Lung (tissue), 16 donors: ENCODE measurements around the gene ENOPH1. TPM values are rescaled to one million over a fixed set of nuclear protein-coding genes. Genes with fewer than 3 reads are reported as not detected.

ENCODE experiments used
- ATAC-seq: fragments of 200-7000 bp; cut with Tn5 transposase; one replicate; pipeline ENCODE4 v1.9.1; 2020; ENCODE audit warnings: moderate number of reproducible peaks; ENCODE audit not compliant: insufficient read depth, low FRiP score
- DNase-seq, 3 donors: peaks; one replicate each; pipeline ENCODE4 v3.0.0-alpha.2; 2013 to 2017
- H3K27ac ChIP-seq, 2 donors: one replicate each; pipeline ENCODE4 v1.5.1; 2013; ENCODE audit warnings: mild to moderate bottlenecking in 2 of 2, moderate library complexity in 2 of 2, control low read depth in 1 of 2, inconsistent platforms in 1 of 2, low read depth in 1 of 2, low read length in 1 of 2
- H3K27me3 ChIP-seq, 3 donors: one replicate each; pipeline ENCODE4 v1.5.1; 2013; ENCODE audit warnings: low read length in 2 of 3; ENCODE audit not compliant: control insufficient read depth in 3 of 3, insufficient read depth in 3 of 3
- H3K36me3 ChIP-seq, 4 donors: one replicate each; pipeline ENCODE4 v1.5.1; 2013; ENCODE audit warnings: low read length in 4 of 4, mild to moderate bottlenecking in 1 of 4, moderate library complexity in 1 of 4; ENCODE audit not compliant: control insufficient read depth in 4 of 4, insufficient read depth in 4 of 4
- H3K4me1 ChIP-seq, 5 donors: one replicate each; pipeline ENCODE4 v1.5.1; 2013; ENCODE audit warnings: low read length in 5 of 5, mild to moderate bottlenecking in 2 of 5, moderate library complexity in 1 of 5; ENCODE audit not compliant: control insufficient read depth in 5 of 5, insufficient read depth in 5 of 5
- H3K4me3 ChIP-seq: one replicate; pipeline ENCODE4 v1.5.1; 2013; ENCODE audit warnings: mild to moderate bottlenecking, control low read depth, moderate library complexity
- H3K9ac ChIP-seq, 2 donors: one replicate each; pipeline ENCODE4 v1.5.1; 2013; ENCODE audit warnings: low read length in 2 of 2, control low read depth in 1 of 2; ENCODE audit not compliant: insufficient read depth in 1 of 2
- H3K9me3 ChIP-seq, 4 donors: one replicate each; pipeline ENCODE4 v1.5.1; 2013; ENCODE audit warnings: low read length in 3 of 4, mild to moderate bottlenecking in 1 of 4, moderate library complexity in 1 of 4; ENCODE audit not compliant: control insufficient read depth in 4 of 4, insufficient read depth in 3 of 4
- CTCF ChIP-seq: IDR thresholded peaks from 2 replicates; pipeline ENCODE4 v1.5.1; 2012; ENCODE audit warnings: mild to moderate bottlenecking; ENCODE audit errors: control extremely low read depth, extremely low read depth
- WGBS, 2 donors: extraction: QIAGEN DNeasy Blood & Tissue Kit; methylation state at CpG; one replicate each; pipeline ENCODE4 v1.1.7; 2013; 5-methylcytosine and 5-hydroxymethylcytosine counted together
- long read RNA-seq, 5 donors: transcript quantifications; one replicate each; lab custom pipeline, GENCODE V29; 2026
- polyA plus RNA-seq, 2 donors: library from polyadenylated mRNA; stranded (reverse); fragments of 200-250 nt; gene quantifications; one replicate each; pipeline ENCODE4 v1.2.1, GENCODE V29; 2013
- total RNA-seq, 2 donors: library from RNA; depleted of rRNA in 1 of 2; stranded (reverse); fragments of >200 nt in 1 of 2; gene quantifications; one replicate each; pipeline ENCODE4 v1.2.1, GENCODE V29; 2014 to 2021
- donor health status: control.
- donor health status: control.
- donor health status: Bipolar disorder and iron deficiency.
- donor health status: healthy.
- donor health status: DM: yes; HTN: yes; CAD: no.

ENOPH1 gene
- 10 to 100 TPM; 28.5 to 30.6 TPM for total RNA-seq
- 10 to 100 TPM; 37.3 to 45.3 TPM for polyA plus RNA-seq
- long read RNA-seq, donor 1, transcript ENOPH1-201 (6 exons, 2,025 nt), result major isoform, 13 of 38 reads
- long read RNA-seq, donor 1, partial matches to known transcripts, result 22 of 38 reads
- long read RNA-seq, donor 1, other reads (novel, unspliced or antisense), result 0 of 38 reads
- long read RNA-seq, donor 2, transcript ENOPH1-201 (6 exons, 2,025 nt), result major isoform, 8 of 10 reads
- long read RNA-seq, donor 2, partial matches to known transcripts, result 0 of 10 reads
- long read RNA-seq, donor 2, other reads (novel, unspliced or antisense), result 0 of 10 reads
- long read RNA-seq, donor 3, transcript ENOPH1-201 (6 exons, 2,025 nt), result major isoform, 6 of 6 reads
- long read RNA-seq, donor 3, partial matches to known transcripts, result 0 of 6 reads
- long read RNA-seq, donor 3, other reads (novel, unspliced or antisense), result 0 of 6 reads
- long read RNA-seq, donor 4, partial matches to known transcripts, result 0 of 6 reads
- long read RNA-seq, donor 4, other reads (novel, unspliced or antisense), result 0 of 6 reads
- long read RNA-seq, donor 5, transcript ENOPH1-203 (6 exons, 1,874 nt), result minor isoform, 5 of 33 reads
- long read RNA-seq, donor 5, transcript ENOPH1-201 (6 exons, 2,025 nt), result major isoform, 16 of 33 reads
- long read RNA-seq, donor 5, partial matches to known transcripts, result 12 of 33 reads
- long read RNA-seq, donor 5, other reads (novel, unspliced or antisense), result 0 of 33 reads

GRCh38 chr4:82430193-82430963 is at the start of gene ENOPH1, which contains the start of gene HNRNPDL:
Gene ENOPH1, plus strand, starts transcription at chr4:82430590. Its CDS starts 240 bp downstream, at chr4:82430830.
Gene HNRNPDL, minus strand, starts transcription at chr4:82430462. Its CDS starts 772 bp downstream, at chr4:82429690.
- no peaks in the 10 kb centered on the region for H3K27me3 ChIP-seq
- H3K4me1 ChIP-seq, result peaks cover 0 to 30% (median 5%) of the 10 kb centered on the region in 5 donors
- H3K27ac ChIP-seq, result peak within 1 kb of the TSS; percentile 98 to 100
- peak; percentile 97 to 98 (median 97) for DNase-seq
- H3K4me3 ChIP-seq, result peak within 1 kb of the TSS; percentile 78
- 0% methylated on average over 79 to 83 of the region's 83 CpGs for WGBS, 2 donors
- H3K9ac ChIP-seq, result peak within 1 kb of the TSS; percentile 92 to 97
- H3K9me3 ChIP-seq, result no peaks in the 10 kb centered on the region
- peaks cover 4 to 25% (median 14%) of the 10 kb centered on the region in 4 donors for H3K36me3 ChIP-seq
- no peak for TF ChIP-seq CTCF
- peak; percentile 85 for ATAC-seq

GRCh38 chr4:82380831-82381230 is 49.6 kb upstream of the ENOPH1 start:
- WGBS, 2 donors, result 84 to 94% methylated on average over 4 of the region's 4 CpGs
- H3K9me3 ChIP-seq, result peaks cover 0 to 6% (median 0%) of the 10 kb centered on the region in 4 donors
- TF ChIP-seq CTCF, result no peak
- DNase-seq (no peak), ATAC-seq (no peak)
- no peak overlapping the region for H3K4me3 ChIP-seq
- no peaks in the 10 kb centered on the region for H3K27me3 ChIP-seq
- H3K4me1 ChIP-seq, result peaks cover 0 to 6% (median 0%) of the 10 kb centered on the region in 5 donors
- H3K9ac ChIP-seq, result no peak overlapping the region
- H3K27ac ChIP-seq, result no peak overlapping the region
- peaks cover 0 to 8% (median 2%) of the 10 kb centered on the region in 4 donors for H3K36me3 ChIP-seq

GRCh38 chr4:82381235-82381634 is 49.2 kb upstream of the ENOPH1 start:
- Histone ChIP-seq H3K4me3 (no peak overlapping the region), H3K4me1 (peaks cover 0 to 3% (median 0%) of the 10 kb centered on the region in 5 donors), H3K9ac (no peak overlapping the region), H3K36me3 (peaks cover 0 to 8% (median 2%) of the 10 kb centered on the region in 4 donors), H3K9me3 (peaks cover 0 to 6% (median 0%) of the 10 kb centered on the region in 4 donors), H3K27me3 (no peaks in the 10 kb centered on the region), H3K27ac (no peak overlapping the region)
- DNase-seq (no peak), ATAC-seq (no peak)
- TF ChIP-seq CTCF, result no peak
- 87 to 96% methylated on average over 3 of the region's 3 CpGs for WGBS, 2 donors
